ENCODE results near the gene BSDC1. TPM values are rescaled to one million over a fixed set of nuclear protein-coding genes. Genes with fewer than 3 reads are reported as not detected.

The BSDC1 gene
- total and polyA plus RNA-seq, 2 experiments from 2014 or later, result 22.7 to 50.7 TPM

DNA sequence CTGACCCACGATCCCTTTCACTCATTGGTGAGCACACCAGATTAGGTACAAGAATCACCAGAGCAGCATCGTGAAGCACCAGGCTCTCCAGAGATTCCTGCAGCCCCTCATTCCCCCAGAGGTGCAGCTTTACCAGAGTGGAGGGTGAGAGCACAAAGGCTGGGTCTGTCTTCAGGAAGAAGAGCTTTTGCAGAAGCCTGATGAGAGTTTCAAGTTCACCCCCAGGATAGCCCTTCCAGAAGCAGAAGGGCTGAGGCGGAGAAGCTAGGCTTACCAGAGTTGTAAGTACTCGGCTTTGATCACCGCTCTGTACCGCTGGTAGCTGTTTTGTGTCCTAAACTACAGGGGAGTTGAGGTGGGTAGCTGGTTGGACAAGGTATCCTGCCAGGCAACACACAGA, 28.8 kb downstream of the BSDC1 start (continued):
- TF ChIP-seq, protein P1, sequence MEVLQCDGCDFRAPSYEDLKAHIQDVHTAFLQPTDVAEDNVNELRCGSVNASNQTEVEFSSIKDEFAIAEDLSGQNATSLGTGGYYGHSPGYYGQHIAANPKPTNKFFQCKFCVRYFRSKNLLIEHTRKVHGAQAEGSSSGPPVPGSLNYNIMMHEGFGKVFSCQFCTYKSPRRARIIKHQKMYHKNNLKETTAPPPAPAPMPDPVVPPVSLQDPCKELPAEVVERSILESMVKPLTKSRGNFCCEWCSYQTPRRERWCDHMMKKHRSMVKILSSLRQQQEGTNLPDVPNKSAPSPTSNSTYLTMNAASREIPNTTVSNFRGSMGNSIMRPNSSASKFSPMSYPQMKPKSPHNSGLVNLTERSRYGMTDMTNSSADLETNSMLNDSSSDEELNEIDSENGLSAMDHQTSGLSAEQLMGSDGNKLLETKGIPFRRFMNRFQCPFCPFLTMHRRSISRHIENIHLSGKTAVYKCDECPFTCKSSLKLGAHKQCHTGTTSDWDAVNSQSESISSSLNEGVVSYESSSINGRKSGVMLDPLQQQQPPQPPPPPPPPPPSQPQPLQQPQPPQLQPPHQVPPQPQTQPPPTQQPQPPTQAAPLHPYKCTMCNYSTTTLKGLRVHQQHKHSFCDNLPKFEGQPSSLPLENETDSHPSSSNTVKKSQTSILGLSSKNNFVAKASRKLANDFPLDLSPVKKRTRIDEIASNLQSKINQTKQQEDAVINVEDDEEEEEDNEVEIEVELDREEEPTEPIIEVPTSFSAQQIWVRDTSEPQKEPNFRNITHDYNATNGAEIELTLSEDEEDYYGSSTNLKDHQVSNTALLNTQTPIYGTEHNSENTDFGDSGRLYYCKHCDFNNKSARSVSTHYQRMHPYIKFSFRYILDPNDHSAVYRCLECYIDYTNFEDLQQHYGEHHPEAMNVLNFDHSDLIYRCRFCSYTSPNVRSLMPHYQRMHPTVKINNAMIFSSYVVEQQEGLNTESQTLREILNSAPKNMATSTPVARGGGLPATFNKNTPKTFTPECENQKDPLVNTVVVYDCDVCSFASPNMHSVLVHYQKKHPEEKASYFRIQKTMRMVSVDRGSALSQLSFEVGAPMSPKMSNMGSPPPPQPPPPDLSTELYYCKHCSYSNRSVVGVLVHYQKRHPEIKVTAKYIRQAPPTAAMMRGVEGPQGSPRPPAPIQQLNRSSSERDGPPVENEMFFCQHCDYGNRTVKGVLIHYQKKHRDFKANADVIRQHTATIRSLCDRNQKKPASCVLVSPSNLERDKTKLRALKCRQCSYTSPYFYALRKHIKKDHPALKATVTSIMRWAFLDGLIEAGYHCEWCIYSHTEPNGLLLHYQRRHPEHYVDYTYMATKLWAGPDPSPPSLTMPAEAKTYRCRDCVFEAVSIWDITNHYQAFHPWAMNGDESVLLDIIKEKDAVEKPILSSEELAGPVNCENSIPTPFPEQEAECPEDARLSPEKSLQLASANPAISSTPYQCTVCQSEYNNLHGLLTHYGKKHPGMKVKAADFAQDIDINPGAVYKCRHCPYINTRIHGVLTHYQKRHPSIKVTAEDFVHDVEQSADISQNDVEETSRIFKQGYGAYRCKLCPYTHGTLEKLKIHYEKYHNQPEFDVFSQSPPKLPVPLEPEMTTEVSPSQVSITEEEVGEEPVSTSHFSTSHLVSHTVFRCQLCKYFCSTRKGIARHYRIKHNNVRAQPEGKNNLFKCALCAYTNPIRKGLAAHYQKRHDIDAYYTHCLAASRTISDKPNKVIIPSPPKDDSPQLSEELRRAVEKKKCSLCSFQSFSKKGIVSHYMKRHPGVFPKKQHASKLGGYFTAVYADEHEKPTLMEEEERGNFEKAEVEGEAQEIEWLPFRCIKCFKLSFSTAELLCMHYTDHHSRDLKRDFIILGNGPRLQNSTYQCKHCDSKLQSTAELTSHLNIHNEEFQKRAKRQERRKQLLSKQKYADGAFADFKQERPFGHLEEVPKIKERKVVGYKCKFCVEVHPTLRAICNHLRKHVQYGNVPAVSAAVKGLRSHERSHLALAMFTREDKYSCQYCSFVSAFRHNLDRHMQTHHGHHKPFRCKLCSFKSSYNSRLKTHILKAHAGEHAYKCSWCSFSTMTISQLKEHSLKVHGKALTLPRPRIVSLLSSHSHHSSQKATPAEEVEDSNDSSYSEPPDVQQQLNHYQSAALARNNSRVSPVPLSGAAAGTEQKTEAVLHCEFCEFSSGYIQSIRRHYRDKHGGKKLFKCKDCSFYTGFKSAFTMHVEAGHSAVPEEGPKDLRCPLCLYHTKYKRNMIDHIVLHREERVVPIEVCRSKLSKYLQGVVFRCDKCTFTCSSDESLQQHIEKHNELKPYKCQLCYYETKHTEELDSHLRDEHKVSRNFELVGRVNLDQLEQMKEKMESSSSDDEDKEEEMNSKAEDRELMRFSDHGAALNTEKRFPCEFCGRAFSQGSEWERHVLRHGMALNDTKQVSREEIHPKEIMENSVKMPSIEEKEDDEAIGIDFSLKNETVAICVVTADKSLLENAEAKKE (CRISPR knock-in tag; IDR thresholded peaks at IDR 0.05), result no peak
- no peak for TF ChIP-seq ZNF331 (CRISPR knock-in tag; IDR thresholded peaks at IDR 0.05; ENCODE audit: low read depth)

DNA sequence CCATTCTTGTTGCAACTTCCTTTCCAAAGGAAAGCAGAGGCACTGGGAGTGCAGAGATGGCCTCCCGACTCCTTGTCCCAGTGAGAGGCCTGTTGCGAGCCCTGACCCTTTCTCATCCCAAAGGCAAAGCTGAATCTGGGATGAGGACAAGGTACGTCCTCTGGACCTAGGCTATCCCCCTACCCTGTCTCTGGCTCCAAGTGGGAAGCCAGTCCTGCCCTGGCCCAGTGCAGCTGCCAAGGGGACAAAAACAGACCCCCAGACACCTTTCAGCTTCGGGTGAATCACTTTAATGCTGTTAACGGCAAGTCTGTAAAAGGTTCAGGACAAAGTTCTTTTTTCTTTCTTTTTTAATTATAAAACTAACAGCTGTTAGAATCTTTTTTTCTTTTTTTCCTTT, 29.4 kb downstream of the BSDC1 start:
- DNase-seq (ENCODE audit: low spot score), result no peak
- H3K9me2 ChIP-seq (ENCODE audit: insufficient read depth), result no peaks in the 10 kb centered on the region
- ATAC-seq, result no peak
- H3K9me3 Mint-ChIP-seq, result no peaks in the 10 kb centered on the region; the same call in 2 of the 3 replicates
- H3K27me3 ChIP-seq (ENCODE audit: insufficient read depth), result peaks cover 30% of the 10 kb centered on the region
- no peak overlapping the region for H3K4me3 Mint-ChIP-seq
- no peaks in the 10 kb centered on the region for H3K79me2 ChIP-seq (replicated peaks; ENCODE audit: insufficient read depth)
- peaks cover 25% of the 10 kb centered on the region for H3K27me3 Mint-ChIP-seq (ENCODE audit: insufficient read depth, low read depth, poor library complexity)
- H3K4me1 Mint-ChIP-seq, result peaks cover 7% of the 10 kb centered on the region
- no peak overlapping the region for H3K4me2 ChIP-seq
- H3K4me3 ChIP-seq, result no peak overlapping the region
- no peaks in the 10 kb centered on the region; the same call in 1 of the 2 replicates for H3K4me1 ChIP-seq (ENCODE audit: insufficient read depth)
- H3K36me3 Mint-ChIP-seq (ENCODE audit: low read depth), result peaks cover 48% of the 10 kb centered on the region
- H2AFZ ChIP-seq, result no peak overlapping the region
- peaks cover 16% of the 10 kb centered on the region; the same call in 1 of the 2 replicates for H3K36me3 ChIP-seq (ENCODE audit: insufficient read depth)
- peaks cover 11% of the 10 kb centered on the region; the same call in 1 of the 2 replicates for H3F3A ChIP-seq (replicated peaks; ENCODE audit: low read depth)
- H4K20me1 ChIP-seq (replicated peaks; ENCODE audit: insufficient read depth), result no peaks in the 10 kb centered on the region; the same call in none of the 2 replicates
- no peak overlapping the region for H3K27ac Mint-ChIP-seq
- H3K27ac ChIP-seq (ENCODE audit: low read depth), result no peak overlapping the region
- TF ChIP-seq CREB1 (CRISPR knock-in tag; IDR thresholded peaks at IDR 0.05; ENCODE audit: low read depth) (no peak), NANOG (IDR thresholded peaks at IDR 0.05; ENCODE audit: borderline replicate concordance) (no peak), ZNF331 (CRISPR knock-in tag; IDR thresholded peaks at IDR 0.05; ENCODE audit: low read depth) (no peak), EZH2phosphoT487 (IDR thresholded peaks at IDR 0.05; ENCODE audit: unreplicated experiment) (no peak)
- TF ChIP-seq, protein P1 (CRISPR knock-in tag; IDR thresholded peaks at IDR 0.05), result no peak
- TF ChIP-seq, protein P2, sequence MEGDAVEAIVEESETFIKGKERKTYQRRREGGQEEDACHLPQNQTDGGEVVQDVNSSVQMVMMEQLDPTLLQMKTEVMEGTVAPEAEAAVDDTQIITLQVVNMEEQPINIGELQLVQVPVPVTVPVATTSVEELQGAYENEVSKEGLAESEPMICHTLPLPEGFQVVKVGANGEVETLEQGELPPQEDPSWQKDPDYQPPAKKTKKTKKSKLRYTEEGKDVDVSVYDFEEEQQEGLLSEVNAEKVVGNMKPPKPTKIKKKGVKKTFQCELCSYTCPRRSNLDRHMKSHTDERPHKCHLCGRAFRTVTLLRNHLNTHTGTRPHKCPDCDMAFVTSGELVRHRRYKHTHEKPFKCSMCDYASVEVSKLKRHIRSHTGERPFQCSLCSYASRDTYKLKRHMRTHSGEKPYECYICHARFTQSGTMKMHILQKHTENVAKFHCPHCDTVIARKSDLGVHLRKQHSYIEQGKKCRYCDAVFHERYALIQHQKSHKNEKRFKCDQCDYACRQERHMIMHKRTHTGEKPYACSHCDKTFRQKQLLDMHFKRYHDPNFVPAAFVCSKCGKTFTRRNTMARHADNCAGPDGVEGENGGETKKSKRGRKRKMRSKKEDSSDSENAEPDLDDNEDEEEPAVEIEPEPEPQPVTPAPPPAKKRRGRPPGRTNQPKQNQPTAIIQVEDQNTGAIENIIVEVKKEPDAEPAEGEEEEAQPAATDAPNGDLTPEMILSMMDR (conservative IDR thresholded peaks at IDR 0.05; ENCODE audit: low read depth in 2 of 2), result no peak

Data from GM23338 (cell line).